Fibroblast of lung (primary cell): ENCODE measurements around the gene PCDHGB6.

Experiments used
- EZH2 ChIP-seq: IDR thresholded peaks from 2 replicates; pipeline ENCODE4 v1.5.1; 2012; ENCODE audit warnings: low read length, control low read depth, mild to moderate bottlenecking; ENCODE audit errors: missing control alignments
- TF ChIP-seq, protein P1 (sequence below), 2 donors: IDR thresholded peaks in 1 of 2; conservative IDR thresholded peaks in 1 of 2; 1 replicate in 1 of 2; 2 replicates in 1 of 2; pipeline ENCODE4 v1.5.1; 2011 to 2012; ENCODE audit warnings: low read length in 2 of 2, control low read depth in 1 of 2, inconsistent platforms in 1 of 2, low read depth in 1 of 2, mild to moderate bottlenecking in 1 of 2

DNA sequence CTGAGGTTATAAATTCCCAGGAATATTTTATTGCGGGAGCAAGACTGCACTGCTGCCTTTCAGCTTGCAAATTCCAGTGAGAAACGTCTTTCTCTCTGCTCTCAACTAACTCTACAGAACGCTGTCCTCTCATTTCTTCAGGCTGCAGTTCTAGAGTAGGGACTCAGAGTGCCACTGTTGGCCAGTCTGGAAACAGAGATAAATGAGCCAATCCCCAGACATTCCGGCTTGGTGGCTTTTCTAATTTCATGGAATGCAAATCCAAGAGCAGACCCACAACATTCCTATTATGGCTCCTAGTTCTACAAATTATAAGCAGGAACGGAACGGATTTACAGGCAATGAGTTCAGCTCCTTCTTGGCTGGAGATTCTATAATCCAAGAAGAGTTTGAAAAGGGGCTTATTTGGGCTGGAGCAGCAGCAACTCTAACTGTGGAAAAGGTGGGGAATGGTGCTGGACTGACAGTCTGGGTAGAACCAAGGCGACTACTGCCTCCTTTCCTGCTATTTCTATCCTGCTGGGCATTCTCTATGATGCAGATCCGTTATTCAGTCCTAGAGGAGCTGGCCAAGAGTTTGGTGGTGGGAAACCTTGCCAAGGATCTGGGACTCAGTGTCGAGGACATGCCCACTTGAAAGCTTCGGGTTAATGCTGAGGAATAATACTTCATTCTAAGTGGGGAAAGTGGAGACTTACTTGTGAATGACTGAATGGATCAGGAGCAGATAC, 31.8 kb downstream of the PCDHGB6 start:
- TF ChIP-seq, protein P1, sequence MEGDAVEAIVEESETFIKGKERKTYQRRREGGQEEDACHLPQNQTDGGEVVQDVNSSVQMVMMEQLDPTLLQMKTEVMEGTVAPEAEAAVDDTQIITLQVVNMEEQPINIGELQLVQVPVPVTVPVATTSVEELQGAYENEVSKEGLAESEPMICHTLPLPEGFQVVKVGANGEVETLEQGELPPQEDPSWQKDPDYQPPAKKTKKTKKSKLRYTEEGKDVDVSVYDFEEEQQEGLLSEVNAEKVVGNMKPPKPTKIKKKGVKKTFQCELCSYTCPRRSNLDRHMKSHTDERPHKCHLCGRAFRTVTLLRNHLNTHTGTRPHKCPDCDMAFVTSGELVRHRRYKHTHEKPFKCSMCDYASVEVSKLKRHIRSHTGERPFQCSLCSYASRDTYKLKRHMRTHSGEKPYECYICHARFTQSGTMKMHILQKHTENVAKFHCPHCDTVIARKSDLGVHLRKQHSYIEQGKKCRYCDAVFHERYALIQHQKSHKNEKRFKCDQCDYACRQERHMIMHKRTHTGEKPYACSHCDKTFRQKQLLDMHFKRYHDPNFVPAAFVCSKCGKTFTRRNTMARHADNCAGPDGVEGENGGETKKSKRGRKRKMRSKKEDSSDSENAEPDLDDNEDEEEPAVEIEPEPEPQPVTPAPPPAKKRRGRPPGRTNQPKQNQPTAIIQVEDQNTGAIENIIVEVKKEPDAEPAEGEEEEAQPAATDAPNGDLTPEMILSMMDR (conservative IDR thresholded peaks at IDR 0.05 in 1 of 2, IDR thresholded peaks at IDR 0.05 in 1 of 2; ENCODE audit: low read depth in 1 of 2, low read length in 2 of 2): no peak
- TF ChIP-seq EZH2: no peak
